ENCODE data around the gene HSF2.

The HSF2 gene

DNA sequence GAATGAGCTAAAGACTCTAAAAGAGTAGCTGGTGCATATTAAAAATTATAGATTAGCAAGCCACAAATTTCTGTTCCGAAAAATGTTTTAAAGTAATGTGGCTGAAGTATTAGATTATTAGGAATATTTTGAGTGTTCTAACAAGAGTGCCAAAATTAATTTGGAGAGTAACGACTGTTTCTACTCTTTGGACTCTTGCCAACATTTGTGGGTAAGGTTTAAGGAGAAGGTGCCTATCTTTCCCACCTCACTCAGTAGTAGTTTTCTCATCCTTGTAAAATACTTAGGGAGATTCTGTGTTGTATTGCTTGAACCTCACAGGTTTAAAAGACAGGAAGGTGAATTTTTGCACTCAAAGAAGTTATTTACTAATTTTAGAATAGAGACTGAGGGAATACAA lies 5.0 kb downstream of the HSF2 start:
- H3K27me3 ChIP-seq (ENCODE audit: control insufficient read depth, insufficient read depth, low read length), result no peaks in the 10 kb centered on the region
- no peaks in the 10 kb centered on the region for H3K9me3 ChIP-seq (ENCODE audit: control insufficient read depth, low read length)
- no peak overlapping the region for H3K9ac ChIP-seq (ENCODE audit: low read length)
- no peak overlapping the region for H3K4me3 ChIP-seq (ENCODE audit: low read length)
- H3K4me1 ChIP-seq (ENCODE audit: control insufficient read depth, insufficient read depth, low read length), result peaks cover 3% of the 10 kb centered on the region
- no peaks in the 10 kb centered on the region for H3K36me3 ChIP-seq (ENCODE audit: control insufficient read depth, insufficient read depth, low read length)

DNA sequence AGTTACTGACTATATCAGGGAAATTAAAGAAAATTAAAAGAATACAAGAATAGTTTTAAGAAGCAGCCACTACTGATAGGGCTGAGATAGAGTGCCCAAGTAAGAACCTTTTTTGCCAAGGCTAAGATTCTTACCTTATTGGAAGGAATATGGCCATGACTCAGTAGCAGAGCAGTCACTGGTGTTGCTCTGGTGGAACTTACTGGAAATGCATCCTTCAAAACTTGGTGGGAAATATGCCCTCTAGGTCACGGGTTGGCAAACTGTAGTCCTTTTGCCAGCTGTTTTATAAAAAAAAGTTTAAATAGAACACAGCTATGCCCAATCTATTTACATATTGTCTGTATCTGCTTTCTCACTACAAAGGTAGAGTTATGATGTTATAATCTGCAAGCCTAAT lies 6.0 kb downstream of the HSF2 start:
- no peaks in the 10 kb centered on the region for H3K9me3 ChIP-seq (ENCODE audit: control insufficient read depth, low read length)
- H3K4me3 ChIP-seq (ENCODE audit: low read length), result no peak overlapping the region
- H3K4me1 ChIP-seq (ENCODE audit: control insufficient read depth, insufficient read depth, low read length), result peaks cover 3% of the 10 kb centered on the region
- H3K9ac ChIP-seq (ENCODE audit: low read length), result no peak overlapping the region
- no peaks in the 10 kb centered on the region for H3K36me3 ChIP-seq (ENCODE audit: control insufficient read depth, insufficient read depth, low read length)
- H3K27me3 ChIP-seq (ENCODE audit: control insufficient read depth, insufficient read depth, low read length), result no peaks in the 10 kb centered on the region

DNA sequence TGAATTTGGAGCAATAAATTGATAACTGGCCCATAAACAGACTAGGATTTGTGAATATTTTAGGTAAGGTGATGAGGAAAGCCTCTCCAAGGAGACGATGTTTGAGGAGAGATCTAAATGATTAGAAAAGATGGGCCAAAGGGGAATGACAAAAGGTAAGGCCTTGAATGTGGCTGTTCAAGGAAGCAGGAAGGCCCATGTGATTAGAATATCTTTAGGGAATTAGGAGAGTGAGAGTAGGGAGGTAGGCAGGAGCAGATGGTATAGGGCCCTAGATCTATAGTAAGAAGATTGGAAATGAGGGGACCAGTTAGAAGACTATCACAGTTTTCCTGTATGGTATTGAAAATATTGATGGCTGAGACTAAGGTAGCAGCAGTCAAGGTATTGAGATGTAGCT lies 6.7 kb downstream of the HSF2 start:
- H3K9me3 ChIP-seq (ENCODE audit: control insufficient read depth, low read length), result no peaks in the 10 kb centered on the region
- H3K9ac ChIP-seq (ENCODE audit: low read length), result no peak overlapping the region
- no peaks in the 10 kb centered on the region for H3K36me3 ChIP-seq (ENCODE audit: control insufficient read depth, insufficient read depth, low read length)
- H3K4me3 ChIP-seq (ENCODE audit: low read length), result no peak overlapping the region
- no peaks in the 10 kb centered on the region for H3K27me3 ChIP-seq (ENCODE audit: control insufficient read depth, insufficient read depth, low read length)
- H3K4me1 ChIP-seq (ENCODE audit: control insufficient read depth, insufficient read depth, low read length), result peaks cover 3% of the 10 kb centered on the region

DNA sequence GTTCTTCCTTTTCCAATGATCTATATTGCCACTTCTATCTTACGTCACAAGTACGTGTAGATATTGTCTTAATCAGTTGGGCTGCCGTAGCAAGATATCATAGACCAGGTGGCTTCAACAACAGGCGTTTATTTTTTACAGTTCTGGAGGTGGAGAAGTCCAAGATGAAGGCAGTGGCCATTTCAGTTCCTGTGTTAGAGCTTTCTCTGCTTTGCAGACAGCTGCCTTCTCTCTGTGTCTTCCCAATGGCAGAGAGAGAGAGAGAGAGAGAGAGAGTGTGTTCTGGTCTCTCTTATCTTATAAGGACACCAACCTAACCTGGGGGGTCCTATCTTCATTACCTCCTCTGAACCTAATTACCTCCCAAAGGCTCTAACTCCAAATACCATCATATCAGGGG lies 8.3 kb downstream of the HSF2 start:
- peaks cover 3% of the 10 kb centered on the region for H3K4me1 ChIP-seq (ENCODE audit: control insufficient read depth, insufficient read depth, low read length)
- no peaks in the 10 kb centered on the region for H3K36me3 ChIP-seq (ENCODE audit: control insufficient read depth, insufficient read depth, low read length)
- H3K9me3 ChIP-seq (ENCODE audit: control insufficient read depth, low read length), result no peaks in the 10 kb centered on the region
- no peaks in the 10 kb centered on the region for H3K27me3 ChIP-seq (ENCODE audit: control insufficient read depth, insufficient read depth, low read length)
- H3K4me3 ChIP-seq (ENCODE audit: low read length), result no peak overlapping the region
- no peak overlapping the region for H3K9ac ChIP-seq (ENCODE audit: low read length)

DNA sequence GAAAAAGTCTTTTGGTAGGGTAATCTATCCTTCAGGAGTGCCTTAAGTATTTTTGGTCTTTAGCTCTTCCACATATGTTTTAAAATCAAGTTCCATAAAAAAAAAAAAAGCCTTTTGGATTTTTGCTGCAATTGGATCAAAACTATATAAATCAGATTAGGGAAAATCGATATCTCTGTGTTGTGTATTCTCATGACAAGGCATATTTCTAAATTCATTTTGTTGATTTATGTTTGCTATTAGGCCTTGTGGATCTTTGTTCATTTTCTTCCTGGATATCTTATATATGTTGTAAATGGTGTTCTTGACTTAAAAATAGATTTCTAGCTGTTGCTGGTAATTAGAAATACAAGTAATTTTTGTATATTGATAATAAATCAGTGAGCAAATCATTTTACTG lies 8.8 kb downstream of the HSF2 start:
- no peak overlapping the region for H3K4me3 ChIP-seq (ENCODE audit: low read length)
- H3K27me3 ChIP-seq (ENCODE audit: control insufficient read depth, insufficient read depth, low read length), result no peaks in the 10 kb centered on the region
- H3K9ac ChIP-seq (ENCODE audit: low read length), result no peak overlapping the region
- H3K4me1 ChIP-seq (ENCODE audit: control insufficient read depth, insufficient read depth, low read length), result peaks cover 3% of the 10 kb centered on the region
- H3K9me3 ChIP-seq (ENCODE audit: control insufficient read depth, low read length), result no peaks in the 10 kb centered on the region
- no peaks in the 10 kb centered on the region for H3K36me3 ChIP-seq (ENCODE audit: control insufficient read depth, insufficient read depth, low read length)

DNA sequence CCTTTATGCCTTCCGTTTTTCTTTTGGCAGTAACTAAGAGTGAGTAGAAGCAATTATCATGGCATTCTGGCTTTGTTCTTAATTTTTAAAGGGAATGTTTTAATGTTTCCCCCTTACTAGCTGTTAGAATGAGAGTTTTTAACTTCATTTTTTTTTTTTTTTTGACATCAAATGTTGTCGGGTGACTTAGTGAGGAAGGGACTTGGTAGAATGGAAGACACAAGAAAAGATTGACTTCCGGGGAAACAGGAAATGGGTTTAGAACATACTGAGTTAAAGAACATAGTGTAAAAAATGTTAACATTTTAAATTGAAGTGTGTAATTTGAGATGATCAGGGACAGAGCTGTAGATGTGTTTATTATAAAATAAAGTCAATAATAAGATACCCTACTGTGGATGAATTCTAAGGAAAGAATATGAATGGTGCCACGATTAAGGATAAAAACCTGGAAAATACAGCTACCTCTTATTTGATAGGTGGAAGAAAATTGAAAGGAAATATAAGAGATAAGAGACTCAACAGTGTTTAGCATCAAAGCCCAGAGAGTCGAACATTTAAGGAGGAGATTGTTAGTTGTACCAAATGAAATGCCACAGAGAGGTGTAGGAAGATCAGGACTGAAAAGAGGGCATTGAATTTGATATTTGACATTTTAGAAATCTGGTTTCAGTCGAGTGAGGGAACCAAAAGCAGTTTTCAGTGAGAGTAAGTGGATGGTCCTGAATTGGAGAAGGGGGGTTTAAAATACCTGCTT lies 9.4 kb downstream of the HSF2 start:
- H3K9ac ChIP-seq (ENCODE audit: low read length), result no peak overlapping the region
- no peak overlapping the region for H3K4me3 ChIP-seq (ENCODE audit: low read length)
- H3K4me1 ChIP-seq (ENCODE audit: control insufficient read depth, insufficient read depth, low read length), result peaks cover 3% of the 10 kb centered on the region
- H3K9me3 ChIP-seq (ENCODE audit: control insufficient read depth, low read length), result no peaks in the 10 kb centered on the region
- no peaks in the 10 kb centered on the region for H3K27me3 ChIP-seq (ENCODE audit: control insufficient read depth, insufficient read depth, low read length)
- no peaks in the 10 kb centered on the region for H3K36me3 ChIP-seq (ENCODE audit: control insufficient read depth, insufficient read depth, low read length)

DNA sequence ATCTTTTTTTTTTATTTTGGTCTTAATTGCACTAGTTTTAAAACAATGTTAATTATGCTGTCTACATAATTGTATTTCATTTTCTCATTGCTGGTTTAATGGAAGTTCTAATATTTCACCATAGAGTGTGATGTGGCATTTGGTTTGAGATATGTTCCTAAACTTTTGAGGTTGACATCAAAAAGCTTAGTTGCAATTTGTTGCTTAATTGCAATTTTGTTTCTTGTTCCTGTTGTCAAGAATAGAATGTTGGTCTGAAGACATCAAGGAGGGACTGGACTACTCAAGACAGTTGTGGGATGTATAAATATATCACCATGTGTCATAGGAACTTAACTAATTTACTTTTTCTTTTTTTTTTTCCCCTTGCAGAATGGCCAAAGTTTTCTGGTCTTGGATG lies 12.5 kb downstream of the HSF2 start:
- Histone ChIP-seq H3K4me3 (ENCODE audit: low read length) (no peak overlapping the region), H3K9ac (ENCODE audit: low read length) (no peak overlapping the region), H3K4me1 (ENCODE audit: control insufficient read depth, insufficient read depth, low read length) (peaks cover 6% of the 10 kb centered on the region), H3K36me3 (ENCODE audit: control insufficient read depth, insufficient read depth, low read length) (no peaks in the 10 kb centered on the region), H3K9me3 (ENCODE audit: control insufficient read depth, low read length) (no peaks in the 10 kb centered on the region), H3K27me3 (ENCODE audit: control insufficient read depth, insufficient read depth, low read length) (no peaks in the 10 kb centered on the region)

DNA sequence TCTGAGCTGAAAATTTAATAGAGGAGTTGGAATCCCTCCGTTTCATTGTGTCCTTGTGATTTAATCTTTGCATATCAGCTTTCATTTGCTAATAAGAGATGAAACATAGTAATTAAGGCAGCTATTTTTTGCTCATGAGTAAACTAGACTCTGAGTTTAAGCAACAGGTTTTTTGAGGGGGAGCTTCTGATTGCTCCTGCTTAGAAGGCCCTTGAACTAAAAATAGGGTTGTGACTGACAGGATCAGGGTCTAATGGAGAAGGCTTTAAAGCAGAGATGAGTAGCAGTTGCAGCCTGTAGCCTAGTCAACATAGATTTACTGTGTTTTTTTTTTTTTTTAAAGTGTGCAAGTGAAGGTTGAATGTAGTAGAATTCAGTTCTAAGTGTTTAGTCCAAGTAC lies 17.4 kb downstream of the HSF2 start:
- Histone ChIP-seq H3K9ac (ENCODE audit: low read length) (no peak overlapping the region), H3K9me3 (ENCODE audit: control insufficient read depth, low read length) (no peaks in the 10 kb centered on the region), H3K4me3 (ENCODE audit: low read length) (no peak overlapping the region), H3K4me1 (ENCODE audit: control insufficient read depth, insufficient read depth, low read length) (peaks cover 6% of the 10 kb centered on the region), H3K36me3 (ENCODE audit: control insufficient read depth, insufficient read depth, low read length) (no peaks in the 10 kb centered on the region), H3K27me3 (ENCODE audit: control insufficient read depth, insufficient read depth, low read length) (no peaks in the 10 kb centered on the region)

DNA sequence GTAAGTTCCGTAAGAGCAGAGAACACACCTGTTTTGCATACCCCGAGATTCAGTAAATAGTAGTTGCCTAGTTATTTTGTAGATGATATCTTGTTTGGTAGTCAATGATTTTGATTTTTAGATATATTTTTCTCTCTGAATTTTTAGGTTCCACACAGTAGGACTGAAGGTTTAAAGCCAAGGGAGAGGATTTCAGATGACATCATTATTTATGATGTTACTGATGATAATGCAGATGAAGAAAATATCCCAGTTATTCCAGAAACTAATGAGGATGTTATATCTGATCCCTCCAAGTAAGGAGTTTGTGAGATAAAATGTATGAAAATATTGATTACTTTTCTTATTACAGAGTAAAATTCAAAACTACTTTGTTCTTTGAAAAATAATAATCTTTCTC lies 22.6 kb downstream of the HSF2 start:
- H3K27me3 ChIP-seq (ENCODE audit: control insufficient read depth, insufficient read depth, low read length), result no peaks in the 10 kb centered on the region
- H3K4me1 ChIP-seq (ENCODE audit: control insufficient read depth, insufficient read depth, low read length), result no peaks in the 10 kb centered on the region
- no peaks in the 10 kb centered on the region for H3K9me3 ChIP-seq (ENCODE audit: control insufficient read depth, low read length)
- no peak overlapping the region for H3K4me3 ChIP-seq (ENCODE audit: low read length)
- H3K36me3 ChIP-seq (ENCODE audit: control insufficient read depth, insufficient read depth, low read length), result no peaks in the 10 kb centered on the region
- H3K9ac ChIP-seq (ENCODE audit: low read length), result no peak overlapping the region

DNA sequence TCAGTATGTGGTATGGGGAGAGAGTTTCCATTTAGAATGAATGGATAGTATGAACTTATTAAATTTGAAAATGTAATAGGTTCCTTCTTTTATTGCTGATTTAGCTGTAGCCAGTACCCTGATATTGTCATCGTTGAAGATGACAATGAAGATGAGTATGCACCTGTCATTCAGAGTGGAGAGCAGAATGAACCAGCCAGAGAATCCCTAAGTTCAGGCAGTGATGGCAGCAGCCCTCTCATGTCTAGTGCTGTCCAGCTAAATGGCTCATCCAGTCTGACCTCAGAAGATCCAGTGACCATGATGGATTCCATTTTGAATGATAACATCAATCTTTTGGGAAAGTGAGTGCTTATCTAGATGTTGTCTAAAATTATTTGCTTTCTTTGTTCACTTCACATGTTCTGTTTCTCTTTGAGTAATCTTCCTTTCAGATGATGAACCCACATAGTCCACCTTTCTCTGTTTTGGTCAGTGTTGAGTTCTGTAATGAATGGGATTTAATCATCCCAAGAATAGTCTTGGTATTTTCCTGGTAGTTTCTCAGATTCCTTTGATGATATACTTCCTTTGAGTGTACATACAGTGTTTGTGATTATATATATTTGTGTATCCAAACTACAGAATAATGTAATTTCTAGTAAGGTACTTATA lies 23.3 kb downstream of the HSF2 start:
- Histone ChIP-seq H3K4me3 (ENCODE audit: low read length) (no peak overlapping the region), H3K9ac (ENCODE audit: low read length) (no peak overlapping the region), H3K4me1 (ENCODE audit: control insufficient read depth, insufficient read depth, low read length) (no peaks in the 10 kb centered on the region), H3K9me3 (ENCODE audit: control insufficient read depth, low read length) (no peaks in the 10 kb centered on the region), H3K27me3 (ENCODE audit: control insufficient read depth, insufficient read depth, low read length) (no peaks in the 10 kb centered on the region), H3K36me3 (ENCODE audit: control insufficient read depth, insufficient read depth, low read length) (no peaks in the 10 kb centered on the region)

DNA sequence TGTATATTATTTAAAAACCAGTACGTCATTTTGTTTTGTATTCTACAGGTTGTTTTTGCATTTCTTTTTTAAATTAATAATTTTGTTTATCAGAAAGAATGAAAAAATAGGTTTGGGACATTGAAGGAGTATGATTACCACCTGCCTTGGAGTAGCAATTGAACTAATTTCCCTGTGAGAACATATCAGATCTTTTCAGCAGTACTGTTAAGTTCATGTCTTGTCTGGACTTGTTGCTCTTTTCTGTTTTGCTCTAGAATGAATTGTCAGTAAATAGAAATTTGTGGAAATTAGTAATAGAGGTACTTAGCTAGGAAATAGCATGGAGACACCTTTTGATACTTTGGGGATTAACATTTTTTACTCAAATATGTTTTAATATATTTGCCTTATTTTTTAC lies 24.3 kb downstream of the HSF2 start:
- Histone ChIP-seq H3K4me1 (ENCODE audit: control insufficient read depth, insufficient read depth, low read length) (no peaks in the 10 kb centered on the region), H3K36me3 (ENCODE audit: control insufficient read depth, insufficient read depth, low read length) (no peaks in the 10 kb centered on the region), H3K9me3 (ENCODE audit: control insufficient read depth, low read length) (no peaks in the 10 kb centered on the region), H3K27me3 (ENCODE audit: control insufficient read depth, insufficient read depth, low read length) (no peaks in the 10 kb centered on the region), H3K4me3 (ENCODE audit: low read length) (no peak overlapping the region), H3K9ac (ENCODE audit: low read length) (no peak overlapping the region)

DNA sequence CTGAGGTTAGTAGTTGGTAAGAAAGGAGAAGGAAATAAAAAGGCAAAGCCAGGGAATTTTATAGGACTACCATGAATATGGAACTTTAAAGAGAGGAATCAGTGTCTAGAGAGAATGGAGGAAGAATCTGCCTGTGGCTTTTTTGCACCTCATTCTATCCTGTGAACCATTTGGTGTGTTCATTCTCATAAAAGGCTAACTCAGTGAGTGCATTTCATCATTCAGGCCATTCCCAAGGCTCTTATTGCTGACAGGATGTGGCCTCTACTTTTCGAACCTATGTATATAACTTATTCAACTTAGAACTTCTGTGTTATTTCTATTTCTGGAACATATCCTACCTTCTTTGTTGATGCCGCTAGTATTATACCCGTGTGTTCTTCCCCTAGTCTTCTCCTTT lies 27.1 kb downstream of the HSF2 start:
- Histone ChIP-seq H3K36me3 (ENCODE audit: control insufficient read depth, insufficient read depth, low read length) (no peaks in the 10 kb centered on the region), H3K27me3 (ENCODE audit: control insufficient read depth, insufficient read depth, low read length) (no peaks in the 10 kb centered on the region), H3K9ac (ENCODE audit: low read length) (no peak overlapping the region), H3K9me3 (ENCODE audit: control insufficient read depth, low read length) (no peaks in the 10 kb centered on the region), H3K4me1 (ENCODE audit: control insufficient read depth, insufficient read depth, low read length) (no peaks in the 10 kb centered on the region), H3K4me3 (ENCODE audit: low read length) (no peak overlapping the region)
